GM12878 (cell line): Measurements from ENCODE around the gene CTNNBIP1. TPM values are rescaled to one million over a fixed set of nuclear protein-coding genes. Genes with fewer than 3 reads are reported as not detected.

ENCODE experiments used
- ATAC-seq: fragments of 200-7000 bp; cut with Tn5 transposase; 3 replicates; pipeline ENCODE4 v1.9.1; 2020; ENCODE audit warnings: mild to moderate bottlenecking, moderate library complexity
- BruUV-seq: library from RNA; stranded (reverse); fragments of 400-500 nt; replicated peaks from 2 replicates; lab custom pipeline; 2021; lab: Mats Ljungman, UMichigan
- CTCF ChIA-PET: fragments of 300-600 bp; sonication (Branson Sonifier 250); formaldehyde crosslinking; extraction: SDS; loops from one replicate; lab custom pipeline; 2021; ENCODE audit warnings: inconsistent platforms; lab: Yijun Ruan, JAX
- POLR2A ChIA-PET: fragments of 350-600 bp; formaldehyde crosslinking; extraction: SDS; loops from one replicate; lab custom pipeline; 2021; ENCODE audit warnings: inconsistent platforms; lab: Charles Lee
- RAD21 ChIA-PET: fragments of 300-600 bp; sonication (Branson Sonifier 250); formaldehyde crosslinking; loops from one replicate; lab custom pipeline; 2023; ENCODE audit warnings: antibody characterized with exemption; ENCODE audit not compliant: unreplicated experiment; lab: Charles Lee
- SMC1A ChIA-PET: fragments of 300-600 bp; sonication (Branson Sonifier 250); formaldehyde crosslinking; loops from one replicate; lab custom pipeline; 2023; ENCODE audit not compliant: unreplicated experiment, uncharacterized antibody; lab: Charles Lee
- DNase-seq: peaks from one replicate; pipeline ENCODE4 v3.0.0-alpha.2; 2011; ENCODE audit warnings: low read depth, low spot score
- FAIRE-seq: peaks from 3 replicates; lab custom pipeline; 2011; peaks lifted over from hg19 to GRCh38; lab: Jason Lieb, UNC
- H2AFZ ChIP-seq: 2 replicates; pipeline ENCODE4 v1.6.0; 2011; ENCODE audit warnings: low read depth, low read length, control low read depth; ENCODE audit not compliant: control insufficient read depth
- H3K27ac ChIP-seq: 2 replicates; pipeline ENCODE4 v1.5.1; 2011; ENCODE audit warnings: control low read depth; ENCODE audit not compliant: control insufficient read depth, insufficient read depth
- H3K27me3 ChIP-seq, 2 experiments: replicated peaks in 1 of 2; 2 replicates each; pipeline versions ENCODE4 v1.6.0 to v1.6.1; 2011; ENCODE audit warnings: low read length in 1 of 2; ENCODE audit not compliant: control insufficient read depth in 2 of 2, insufficient read depth in 2 of 2
- H3K36me3 ChIP-seq, 2 experiments: 2 replicates each; pipeline ENCODE4 v1.5.1; 2011; ENCODE audit warnings: low read length in 1 of 2; ENCODE audit not compliant: control insufficient read depth in 2 of 2, insufficient read depth in 2 of 2
- H3K4me1 ChIP-seq: 2 replicates; pipeline ENCODE4 v1.6.1; 2011; ENCODE audit warnings: mild to moderate bottlenecking, low read length, moderate library complexity, mixed read lengths; ENCODE audit not compliant: control insufficient read depth, insufficient read depth
- H3K4me2 ChIP-seq: 2 replicates; pipeline ENCODE4 v1.6.0; 2011; ENCODE audit warnings: control low read depth; ENCODE audit not compliant: control insufficient read depth, insufficient read depth
- H3K4me3 ChIP-seq: fragments of 200-600 bp; sonication (generic); 2 replicates; pipeline ENCODE4 v1.5.1; 2016
- H3K79me2 ChIP-seq: 2 replicates; pipeline ENCODE4 v1.6.0; 2011; ENCODE audit warnings: low read length; ENCODE audit not compliant: control insufficient read depth, insufficient read depth
- H3K9ac ChIP-seq: 2 replicates; pipeline ENCODE4 v1.8.0; 2011; ENCODE audit warnings: low read length, control low read depth, mixed read lengths; ENCODE audit not compliant: control insufficient read depth, insufficient read depth
- H3K9me3 ChIP-seq: replicated peaks from 3 replicates; pipeline ENCODE4 v1.5.1; 2011; ENCODE audit warnings: mild to moderate bottlenecking, low read length; ENCODE audit not compliant: control insufficient read depth, insufficient read depth
- H4K20me1 ChIP-seq: 2 replicates; pipeline ENCODE4 v1.6.0; 2011; ENCODE audit not compliant: control insufficient read depth, insufficient read depth
- CBX3 ChIP-seq: fragments of 200-600 bp; sonication (generic); IDR thresholded peaks from 2 replicates; pipeline ENCODE4 v1.6.1; 2016; ENCODE audit warnings: low read depth, borderline replicate concordance
- E2F4 ChIP-seq: IDR thresholded peaks from 2 replicates; pipeline ENCODE4 v1.6.1; 2012; ENCODE audit warnings: low read depth, low read length, improper control_type of control experiment
- EED ChIP-seq: sonication (generic); IDR thresholded peaks from 2 replicates; pipeline ENCODE4 v1.6.1; 2016; ENCODE audit warnings: antibody characterized with exemption, low read depth
- FOXM1 ChIP-seq: IDR thresholded peaks from 2 replicates; pipeline ENCODE4 v1.6.1; 2012; ENCODE audit warnings: low read depth, mild to moderate bottlenecking, inconsistent platforms, low read length, moderate library complexity
- MEF2A ChIP-seq: IDR thresholded peaks from 2 replicates; pipeline ENCODE4 v1.6.1; 2011; ENCODE audit warnings: low read depth, mild to moderate bottlenecking, low read length, moderate library complexity; ENCODE audit not compliant: insufficient read depth
- MTA3 ChIP-seq: IDR thresholded peaks from 2 replicates; pipeline ENCODE4 v1.6.1; 2012; ENCODE audit warnings: low read length, inconsistent platforms, borderline replicate concordance
- NFIC ChIP-seq: IDR thresholded peaks from 2 replicates; pipeline ENCODE4 v1.6.1; 2012; ENCODE audit warnings: low read depth, mild to moderate bottlenecking, inconsistent platforms, low read length, moderate library complexity
- PBX3 ChIP-seq: IDR thresholded peaks from 2 replicates; pipeline ENCODE4 v1.6.1; 2011; ENCODE audit warnings: mild to moderate bottlenecking, low read depth, low read length, moderate library complexity; ENCODE audit not compliant: insufficient replicate concordance
- POLR2AphosphoS2 ChIP-seq: IDR thresholded peaks from 2 replicates; pipeline ENCODE4 v1.6.1; 2011; ENCODE audit warnings: low read depth, mild to moderate bottlenecking, low read length, improper control_type of control experiment, moderate library complexity
- RAD21 ChIP-seq: IDR thresholded peaks from 2 replicates; pipeline ENCODE4 v1.6.1; 2011; ENCODE audit warnings: mild to moderate bottlenecking, low read depth, low read length, moderate library complexity; ENCODE audit not compliant: insufficient read depth
- SMAD1 ChIP-seq: fragments of 450-650 bp; IDR thresholded peaks from 2 replicates; pipeline ENCODE4 v1.6.1; 2018; ENCODE audit warnings: mild to moderate bottlenecking, low read depth; ENCODE audit not compliant: partially characterized antibody
- SREBF1 ChIP-seq: IDR thresholded peaks from 2 replicates; pipeline ENCODE4 v1.6.1; 2012; ENCODE audit warnings: mild to moderate bottlenecking, low read length
- TCF12 ChIP-seq: IDR thresholded peaks from 2 replicates; pipeline ENCODE4 v1.6.1; 2011; ENCODE audit warnings: low read depth, mild to moderate bottlenecking, low read length
- TCF3 ChIP-seq: IDR thresholded peaks from 2 replicates; pipeline ENCODE4 v1.6.1; 2012; ENCODE audit warnings: low read depth, mild to moderate bottlenecking, low read length, borderline replicate concordance; ENCODE audit not compliant: insufficient read depth
- ZNF217 ChIP-seq: fragments of 450-650 bp; IDR thresholded peaks from 2 replicates; pipeline ENCODE4 v1.6.1; 2017; ENCODE audit warnings: antibody characterized with exemption, mild to moderate bottlenecking
- WGBS: methylation state at CpG from one replicate; pipeline ENCODE4 v1.1.6; 2016; ENCODE audit warnings: low lambda C conversion rate; ENCODE audit not compliant: insufficient replicate concordance, insufficient coverage; ENCODE audit errors: missing lambda C conversion rate; 5-methylcytosine and 5-hydroxymethylcytosine counted together
- in situ Hi-C: fragments of 300-500 bp; cut with MboI; formaldehyde crosslinking; loops from 9 replicates; pipeline ENCODE4 v1.14.3; 2018; ENCODE audit warnings: mixed read lengths
- intact Hi-C: fragments of 100-400 bp; cut with micrococcal nuclease; formaldehyde crosslinking; loops from one replicate; pipeline ENCODE4 v1.14.2; 2022; ENCODE audit not compliant: unreplicated experiment
- polyA plus RNA-seq, 11 experiments: library from polyadenylated mRNA; depleted of rRNA in 4 of 11; unstranded in 6 of 11; stranded (reverse) in 5 of 11; fragments of >200 nt; fragmentation: Nextera tagmentation in 4 of 11; fragmentation: Illumina TruSeq in 1 of 11; extraction: Ambion mirVana in 4 of 11; extraction: Trizol in 1 of 11; gene quantifications; 1 replicate in 1 of 11; 2 replicates in 10 of 11; pipeline versions ENCODE4 v1.2.1 to v1.2.3, GENCODE V29; 2011 to 2016; ENCODE audit warnings: inconsistent platforms in 2 of 11, missing spikeins in 2 of 11, low read depth in 1 of 11
- total RNA-seq, 4 experiments: library from RNA; depleted of rRNA in 3 of 4; stranded (reverse); fragments of >200 nt in 3 of 4; fragmentation: Illumina TruSeq in 1 of 4; extraction: Trizol in 1 of 4; gene quantifications; 2 replicates each; pipeline versions ENCODE4 v1.2.1 to v1.2.3, GENCODE V29; 2013 to 2021
- TF ChIP-seq, protein P1 (sequence below): IDR thresholded peaks from 2 replicates; pipeline ENCODE4 v1.6.1; 2012; ENCODE audit warnings: low read length, inconsistent platforms
- TF ChIP-seq, protein P2 (sequence below): fragments of 450-650 bp; IDR thresholded peaks from 2 replicates; pipeline ENCODE4 v1.6.1; 2014; ENCODE audit warnings: mild to moderate bottlenecking

Gene CTNNBIP1
- total and polyA plus RNA-seq, 10 of the 15 experiments (the other 5 are each of a cell fraction or from before 2014, with no cell fraction given): 0.42 to 31.8 (median 10.8) TPM

- TF ChIP-seq TCF12 (no peak), RAD21 (no peak), MTA3 (no peak), NFIC (no peak), EED (no peak)
- TF ChIP-seq, protein P1, sequence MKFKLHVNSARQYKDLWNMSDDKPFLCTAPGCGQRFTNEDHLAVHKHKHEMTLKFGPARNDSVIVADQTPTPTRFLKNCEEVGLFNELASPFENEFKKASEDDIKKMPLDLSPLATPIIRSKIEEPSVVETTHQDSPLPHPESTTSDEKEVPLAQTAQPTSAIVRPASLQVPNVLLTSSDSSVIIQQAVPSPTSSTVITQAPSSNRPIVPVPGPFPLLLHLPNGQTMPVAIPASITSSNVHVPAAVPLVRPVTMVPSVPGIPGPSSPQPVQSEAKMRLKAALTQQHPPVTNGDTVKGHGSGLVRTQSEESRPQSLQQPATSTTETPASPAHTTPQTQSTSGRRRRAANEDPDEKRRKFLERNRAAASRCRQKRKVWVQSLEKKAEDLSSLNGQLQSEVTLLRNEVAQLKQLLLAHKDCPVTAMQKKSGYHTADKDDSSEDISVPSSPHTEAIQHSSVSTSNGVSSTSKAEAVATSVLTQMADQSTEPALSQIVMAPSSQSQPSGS: no peak
- TF ChIP-seq, protein P2, sequence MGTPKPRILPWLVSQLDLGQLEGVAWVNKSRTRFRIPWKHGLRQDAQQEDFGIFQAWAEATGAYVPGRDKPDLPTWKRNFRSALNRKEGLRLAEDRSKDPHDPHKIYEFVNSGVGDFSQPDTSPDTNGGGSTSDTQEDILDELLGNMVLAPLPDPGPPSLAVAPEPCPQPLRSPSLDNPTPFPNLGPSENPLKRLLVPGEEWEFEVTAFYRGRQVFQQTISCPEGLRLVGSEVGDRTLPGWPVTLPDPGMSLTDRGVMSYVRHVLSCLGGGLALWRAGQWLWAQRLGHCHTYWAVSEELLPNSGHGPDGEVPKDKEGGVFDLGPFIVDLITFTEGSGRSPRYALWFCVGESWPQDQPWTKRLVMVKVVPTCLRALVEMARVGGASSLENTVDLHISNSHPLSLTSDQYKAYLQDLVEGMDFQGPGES: no peak
Observed at GRCh38 chr1:9908871-9909233, 1.2 kb downstream of the CTNNBIP1 start (continued).

- TF ChIP-seq E2F4: no peak
- no peak for TF ChIP-seq NFIC
- TF ChIP-seq SMAD1: no peak
- TF ChIP-seq TCF3: no peak
- TF ChIP-seq MEF2A: no peak
- no peak for TF ChIP-seq PBX3
- no peak for TF ChIP-seq CBX3
- no peak for TF ChIP-seq ZNF217
- TF ChIP-seq MTA3: no peak
- no peak for TF ChIP-seq POLR2AphosphoS2
- no peak for TF ChIP-seq FOXM1
- no peak for TF ChIP-seq SREBF1
- in situ Hi-C loops: no loop called here
- DNase-seq: no peak
- intact Hi-C loops: no loop called here
- H3K4me3 ChIP-seq: no peak overlapping the region
- no TSS peak for BruUV-seq
- no peak overlapping the region for H3K9ac ChIP-seq
- POLR2A ChIA-PET: no interaction called here
- no peak overlapping the region for H2AFZ ChIP-seq
- no peak for ATAC-seq
- H3K27me3 ChIP-seq: no peaks in the 10 kb centered on the region
- SMC1A ChIA-PET: interaction anchor here (1.3 kb wide), 1 partner anchor 28 kb away, joined by 3 read pairs; no protein-coding TSS in a partner anchor
- no peaks in the 10 kb centered on the region for H4K20me1 ChIP-seq
- H3K79me2 ChIP-seq: peaks cover 3% of the 10 kb centered on the region; the same call in 1 of the 2 replicates
- no peaks in the 10 kb centered on the region for H3K36me3 ChIP-seq
- RAD21 ChIA-PET: interaction anchor here (1.6 kb wide), 1 partner anchor 34 kb away, joined by 3 read pairs; no protein-coding TSS in a partner anchor
- no peak overlapping the region for H3K27ac ChIP-seq
- no peak for FAIRE-seq
- no peaks in the 10 kb centered on the region for H3K9me3 ChIP-seq
- peak overlapping the region; percentile 20; the same call in 1 of the 2 replicates for H3K4me2 ChIP-seq
- CTCF ChIA-PET: interaction anchor here (1.0 kb wide), 1 partner anchor 123 kb away, joined by 4 read pairs; no protein-coding TSS in a partner anchor
- 93% methylated on average over 5 of the region's 5 CpGs for WGBS
- H3K4me1 ChIP-seq: peaks cover 26% of the 10 kb centered on the region
Observed at GRCh38 chr1:9907441-9907840, 2.6 kb downstream of the CTNNBIP1 start.
